DLD1 (cell line): Measurements from ENCODE around the gene IFNA17.
"Not testable (repeated sequence)": the region's sequence is repeated elsewhere in the genome, so short reads cannot be mapped to it uniquely, and the experiment has no call there.

Experiments
- in situ Hi-C: cut with HindIII; loops from 2 replicates; pipeline ENCODE4 v1.10.0; 2017; ENCODE audit warnings: low sequenced_read_pairs

Gene IFNA17

GRCh38 chr9:21228122-21228521 is at the start of gene IFNA17:
IFNA17 (minus strand) TSS chr9:21228222; CDS start chr9:21228173, 49 bp downstream.
- in situ Hi-C loops = no loop called here

GRCh38 chr9:21268347-21268657 is 40.3 kb upstream of the IFNA17 start:
- in situ Hi-C loops = no loop called here

GRCh38 chr9:21267485-21268346 is 39.7 kb upstream of the IFNA17 start:
- in situ Hi-C loops = no loop called here

- in situ Hi-C loops = no loop called here
Measured at GRCh38 chr9:21266733-21267484, 38.9 kb upstream of the IFNA17 start.

GRCh38 chr9:21265421-21266189 is 37.6 kb upstream of the IFNA17 start:
- in situ Hi-C loops = no loop called here

- in situ Hi-C loops = no loop called here
Measured at GRCh38 chr9:21255538-21256212, 27.7 kb upstream of the IFNA17 start.

- in situ Hi-C loops = no loop called here
Measured at GRCh38 chr9:21252721-21253547, 24.9 kb upstream of the IFNA17 start.

GRCh38 chr9:21251638-21252037 is 23.6 kb upstream of the IFNA17 start:
- in situ Hi-C loops = no loop called here

- in situ Hi-C loops = no loop called here
Measured at GRCh38 chr9:21251190-21251589, 23.2 kb upstream of the IFNA17 start.

GRCh38 chr9:21244836-21245235 is 16.8 kb upstream of the IFNA17 start:
- in situ Hi-C loops = no loop called here

GRCh38 chr9:21239911-21240310 is 11.9 kb upstream of the IFNA17 start, which contains the start of gene IFNA14:
IFNA14 (minus strand) TSS chr9:21240005; CDS start chr9:21239935, 70 bp downstream.
- in situ Hi-C loops = no loop called here

- in situ Hi-C loops = not testable (repeated sequence)
Measured at GRCh38 chr9:21236360-21236714, 8.3 kb upstream of the IFNA17 start.

GRCh38 chr9:21235468-21236359 is 7.7 kb upstream of the IFNA17 start:
- in situ Hi-C loops = not testable (repeated sequence)

- in situ Hi-C loops = no loop called here
Measured at GRCh38 chr9:21234153-21234687, 6.2 kb upstream of the IFNA17 start.

GRCh38 chr9:21233258-21233657 is 5.2 kb upstream of the IFNA17 start:
- in situ Hi-C loops = no loop called here

GRCh38 chr9:21217211-21217610 is 10.8 kb downstream of the IFNA17 start, which contains the start of gene IFNA16:
IFNA16 (minus strand) TSS chr9:21217311; CDS start chr9:21217305, 6 bp downstream.
- in situ Hi-C loops = not testable (repeated sequence)

- in situ Hi-C loops = not testable (repeated sequence)
Measured at GRCh38 chr9:21213411-21214326, 14.4 kb downstream of the IFNA17 start.
